ENCODE data around the gene GPC6.

GRCh38 chr13:94305934-94306333 is 1079.3 kb downstream of the GPC6 start:
- TF ChIP-seq MAX (IDR thresholded peaks at IDR 0.05) (no peak), CTCF (IDR thresholded peaks at IDR 0.05; ENCODE audit: low read depth, low read length, missing input control) (no peak), FOXA1 (IDR thresholded peaks at IDR 0.05) (no peak), ZBTB33 (IDR thresholded peaks at IDR 0.05) (no peak), YY1 (IDR thresholded peaks at IDR 0.05) (no peak)

All from liver (tissue), 2 donors.